Activated naive CD8-positive, alpha-beta T cell treated with anti-CD3 and anti-CD28 coated beads, Interleukin-2, amount 10 ng/mL, durations not matched to agents 7 days and 5 days (primary cell): Measurements from ENCODE around the gene STUM. TPM values are rescaled to one million over a fixed set of nuclear protein-coding genes. Genes with fewer than 3 reads are reported as not detected.
"Not testable (repeated sequence)": the region's sequence is repeated elsewhere in the genome, so short reads cannot be mapped to it uniquely, and the experiment has no call there.

ENCODE experiments used
- ATAC-seq: fragments of 150-1000 bp; cut with Tn5 transposase; one replicate; pipeline ENCODE4 v1.10.0; 2021; ENCODE audit warnings: low read depth, moderate library complexity
- POLR2A ChIA-PET: fragments of 350-600 bp; sonication (Branson Sonifier 250); formaldehyde crosslinking; loops from one replicate; lab custom pipeline; 2021; ENCODE audit warnings: antibody characterized with exemption; lab: Charles Lee
- DNase-seq: peaks from one replicate; pipeline ENCODE4 v3.0.0; 2021
- H3K27ac Mint-ChIP-seq: one replicate; pipeline ENCODE4 v1.8.0; 2022; ENCODE audit warnings: mild to moderate bottlenecking, mixed read lengths
- H3K27me3 Mint-ChIP-seq: one replicate; pipeline ENCODE4 v1.8.0; 2022; ENCODE audit warnings: mild to moderate bottlenecking, moderate library complexity, mixed read lengths
- H3K36me3 Mint-ChIP-seq: one replicate; pipeline ENCODE4 v1.8.0; 2021; ENCODE audit warnings: mild to moderate bottlenecking, mixed read lengths
- H3K4me1 Mint-ChIP-seq: one replicate; pipeline ENCODE4 v1.8.0; 2021; ENCODE audit warnings: mixed read lengths
- H3K4me3 Mint-ChIP-seq: one replicate; pipeline ENCODE4 v1.8.0; 2022; ENCODE audit warnings: mild to moderate bottlenecking, moderate library complexity, mixed read lengths
- H3K9me3 Mint-ChIP-seq: one replicate; pipeline ENCODE4 v1.8.0; 2021; ENCODE audit warnings: mixed read lengths
- total RNA-seq, 2 experiments: library from RNA; stranded (reverse); gene quantifications; one replicate each; pipeline ENCODE4 v1.2.3, GENCODE V29; 2021

STUM gene
- total RNA-seq, 2 experiments from 2014 or later = not detected

- H3K4me1 Mint-ChIP-seq = no peaks in the 10 kb centered on the region
- no peak for DNase-seq
- no peaks in the 10 kb centered on the region for H3K9me3 Mint-ChIP-seq
- H3K27me3 Mint-ChIP-seq = peaks cover 6% of the 10 kb centered on the region
- H3K27ac Mint-ChIP-seq = no peak overlapping the region
- POLR2A ChIA-PET = no interaction called here
- no peak overlapping the region for H3K4me3 Mint-ChIP-seq
- ATAC-seq = no peak
- no peaks in the 10 kb centered on the region for H3K36me3 Mint-ChIP-seq
Measured at GRCh38 chr1:226586650-226587422, 38.3 kb downstream of the STUM start.

- POLR2A ChIA-PET = no interaction called here
- Mint-ChIP-seq H3K36me3 (no peaks in the 10 kb centered on the region), H3K27me3 (peaks cover 5% of the 10 kb centered on the region), H3K27ac (no peak overlapping the region), H3K9me3 (no peaks in the 10 kb centered on the region), H3K4me1 (no peaks in the 10 kb centered on the region), H3K4me3 (no peak overlapping the region)
- no peak for DNase-seq
- no peak for ATAC-seq
Measured at GRCh38 chr1:226588484-226588883, 39.9 kb downstream of the STUM start.

GRCh38 chr1:226589008-226589733 is 40.6 kb downstream of the STUM start:
- no peaks in the 10 kb centered on the region for H3K36me3 Mint-ChIP-seq
- no peaks in the 10 kb centered on the region for H3K9me3 Mint-ChIP-seq
- no peaks in the 10 kb centered on the region for H3K4me1 Mint-ChIP-seq
- ATAC-seq = no peak
- no peak for DNase-seq
- H3K27ac Mint-ChIP-seq = no peak overlapping the region
- peaks cover 5% of the 10 kb centered on the region for H3K27me3 Mint-ChIP-seq
- POLR2A ChIA-PET = no interaction called here
- H3K4me3 Mint-ChIP-seq = no peak overlapping the region

GRCh38 chr1:226590614-226591013 is 42.0 kb downstream of the STUM start:
- DNase-seq = no peak
- H3K36me3 Mint-ChIP-seq = no peaks in the 10 kb centered on the region
- H3K4me1 Mint-ChIP-seq = no peaks in the 10 kb centered on the region
- no peak overlapping the region for H3K27ac Mint-ChIP-seq
- POLR2A ChIA-PET = no interaction called here
- H3K9me3 Mint-ChIP-seq = no peaks in the 10 kb centered on the region
- no peak for ATAC-seq
- peaks cover 5% of the 10 kb centered on the region for H3K27me3 Mint-ChIP-seq
- H3K4me3 Mint-ChIP-seq = no peak overlapping the region

GRCh38 chr1:226593541-226593940 is 45.0 kb downstream of the STUM start:
- no peak for DNase-seq
- POLR2A ChIA-PET = no interaction called here
- no peak overlapping the region for H3K27ac Mint-ChIP-seq

GRCh38 chr1:226596531-226597165 is 48.1 kb downstream of the STUM start:
- POLR2A ChIA-PET = no interaction called here
- no peak for DNase-seq
- no peak overlapping the region for H3K4me3 Mint-ChIP-seq
- no peak overlapping the region for H3K27ac Mint-ChIP-seq
- H3K36me3 Mint-ChIP-seq = no peaks in the 10 kb centered on the region
- H3K4me1 Mint-ChIP-seq = peaks cover 3% of the 10 kb centered on the region
- peaks cover 5% of the 10 kb centered on the region for H3K27me3 Mint-ChIP-seq
- no peak for ATAC-seq
- no peaks in the 10 kb centered on the region for H3K9me3 Mint-ChIP-seq

More at GRCh38 chr1:226593541-226593940, 45.0 kb downstream of the STUM start:
- H3K36me3 Mint-ChIP-seq = no peaks in the 10 kb centered on the region
- no peaks in the 10 kb centered on the region for H3K9me3 Mint-ChIP-seq
- H3K27me3 Mint-ChIP-seq = peaks cover 3% of the 10 kb centered on the region
- H3K4me3 Mint-ChIP-seq = no peak overlapping the region
- peaks cover 3% of the 10 kb centered on the region for H3K4me1 Mint-ChIP-seq
- ATAC-seq = no peak

GRCh38 chr1:226597616-226598454 is 49.3 kb downstream of the STUM start:
- no peak overlapping the region for H3K4me3 Mint-ChIP-seq
- H3K4me1 Mint-ChIP-seq = peaks cover 3% of the 10 kb centered on the region
- H3K27ac Mint-ChIP-seq = no peak overlapping the region
- no peak for ATAC-seq
- no peaks in the 10 kb centered on the region for H3K36me3 Mint-ChIP-seq
- DNase-seq = no peak
- H3K9me3 Mint-ChIP-seq = no peaks in the 10 kb centered on the region
- POLR2A ChIA-PET = no interaction called here
- peaks cover 5% of the 10 kb centered on the region for H3K27me3 Mint-ChIP-seq

GRCh38 chr1:226598455-226598849 is 49.9 kb downstream of the STUM start:
- DNase-seq = no peak

GRCh38 chr1:226598955-226599354 is 50.4 kb downstream of the STUM start:
- H3K27ac Mint-ChIP-seq, H3K4me3 Mint-ChIP-seq, H3K4me1 Mint-ChIP-seq, H3K36me3 Mint-ChIP-seq, POLR2A ChIA-PET, H3K9me3 Mint-ChIP-seq, ATAC-seq, DNase-seq, H3K27me3 Mint-ChIP-seq: not testable (repeated sequence)

More at GRCh38 chr1:226598455-226598849, 49.9 kb downstream of the STUM start:
- Mint-ChIP-seq H3K4me1 (peaks cover 3% of the 10 kb centered on the region), H3K27ac (no peak overlapping the region), H3K4me3 (no peak overlapping the region), H3K9me3 (no peaks in the 10 kb centered on the region), H3K36me3 (no peaks in the 10 kb centered on the region), H3K27me3 (peaks cover 5% of the 10 kb centered on the region)
- POLR2A ChIA-PET = no interaction called here
- ATAC-seq = no peak

- Mint-ChIP-seq H3K27ac (no peak overlapping the region), H3K4me1 (peaks cover 6% of the 10 kb centered on the region), H3K4me3 (no peak overlapping the region), H3K27me3 (peaks cover 5% of the 10 kb centered on the region), H3K9me3 (no peaks in the 10 kb centered on the region), H3K36me3 (no peaks in the 10 kb centered on the region)
- POLR2A ChIA-PET = no interaction called here
- no peak for ATAC-seq
- no peak for DNase-seq
Measured at GRCh38 chr1:226599636-226600238, 51.2 kb downstream of the STUM start.

- peaks cover 5% of the 10 kb centered on the region for H3K27me3 Mint-ChIP-seq
- H3K4me1 Mint-ChIP-seq = peaks cover 6% of the 10 kb centered on the region
- ATAC-seq = no peak
- H3K36me3 Mint-ChIP-seq = no peaks in the 10 kb centered on the region
- H3K4me3 Mint-ChIP-seq = no peak overlapping the region
- H3K9me3 Mint-ChIP-seq = no peaks in the 10 kb centered on the region
- POLR2A ChIA-PET = no interaction called here
- H3K27ac Mint-ChIP-seq = no peak overlapping the region
- DNase-seq = no peak
Measured at GRCh38 chr1:226600254-226600653, 51.7 kb downstream of the STUM start.

GRCh38 chr1:226601456-226601855 is 52.9 kb downstream of the STUM start:
- peaks cover 6% of the 10 kb centered on the region for H3K4me1 Mint-ChIP-seq
- no peaks in the 10 kb centered on the region for H3K36me3 Mint-ChIP-seq
- peaks cover 5% of the 10 kb centered on the region for H3K27me3 Mint-ChIP-seq
- POLR2A ChIA-PET = no interaction called here
- ATAC-seq (no peak), DNase-seq (no peak)
- no peak overlapping the region for H3K4me3 Mint-ChIP-seq
- no peaks in the 10 kb centered on the region for H3K9me3 Mint-ChIP-seq
- no peak overlapping the region for H3K27ac Mint-ChIP-seq
